D721Med (cell line): Measurements from ENCODE around the gene TXNDC11.
"Not testable (repeated sequence)": the region's sequence is repeated elsewhere in the genome, so short reads cannot be mapped to it uniquely, and the experiment has no call there.

Experiments used
- DNase-seq: peaks from one replicate; pipeline ENCODE4 v3.0.0; 2011; ENCODE audit warnings: low spot score; ENCODE audit not compliant: insufficient read length
- FAIRE-seq: peaks from 2 replicates; lab custom pipeline; 2011; peaks lifted over from hg19 to GRCh38; lab: Jason Lieb, UNC
- CTCF ChIP-seq: IDR thresholded peaks from 2 replicates; pipeline ENCODE4 v1.5.1; 2012; ENCODE audit warnings: mild to moderate bottlenecking, control low read depth; ENCODE audit not compliant: insufficient read depth; ENCODE audit errors: missing control alignments

The TXNDC11 gene

DNA sequence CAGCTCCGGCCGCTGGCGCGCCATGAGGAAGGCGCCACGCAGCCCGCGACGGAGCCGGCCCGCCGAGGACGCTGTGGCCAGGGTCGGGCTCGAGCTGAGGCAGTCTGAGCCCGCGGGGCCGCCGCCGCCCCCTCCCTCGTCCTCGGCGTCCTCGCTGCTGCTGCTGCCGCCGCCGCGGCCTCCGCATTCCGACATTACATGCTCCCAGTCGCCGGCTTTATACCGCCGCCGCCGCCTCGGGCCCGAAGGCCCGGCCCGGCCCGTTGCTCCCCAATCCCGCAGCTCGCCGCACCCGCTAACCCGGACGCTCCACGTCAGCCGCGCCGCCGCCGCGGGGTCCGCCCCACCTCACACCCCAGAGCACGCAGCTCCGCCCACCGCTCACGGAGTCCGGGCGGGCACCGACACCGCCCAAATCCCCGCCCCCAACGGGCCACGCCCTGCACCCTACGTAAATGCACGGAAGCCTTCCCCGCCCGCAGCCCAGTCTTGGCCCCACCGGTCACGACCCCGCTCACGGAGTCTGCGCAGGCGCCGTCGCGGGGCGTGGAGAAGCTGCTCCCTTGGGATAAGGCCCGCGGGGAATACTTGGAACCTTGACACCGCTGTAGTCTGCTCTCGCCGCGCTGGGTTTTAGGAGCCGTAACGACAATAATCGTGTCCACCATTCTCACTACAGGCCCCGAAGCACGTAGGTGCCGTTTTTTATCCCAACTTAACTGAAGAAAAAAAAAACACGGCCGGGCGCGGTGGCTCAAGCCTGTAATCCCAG is at the start of gene TXNDC11:
TSS of gene TXNDC11 (minus strand) at position 322 of the 772 bp plus-strand sequence. CDS start at position 195, 127 bp downstream.
- DNase-seq (peak; percentile 68), FAIRE-seq (no peak)
- TF ChIP-seq CTCF, result no peak

GRCh38 chr16:11791144-11791828 is 48.6 kb upstream of the TXNDC11 start:
- DNase-seq (no peak), FAIRE-seq (no peak)
- TF ChIP-seq CTCF, result no peak

GRCh38 chr16:11788914-11789313 is 46.3 kb upstream of the TXNDC11 start:
- DNase-seq (no peak), FAIRE-seq (no peak)
- no peak for TF ChIP-seq CTCF

GRCh38 chr16:11784980-11785599 is 42.4 kb upstream of the TXNDC11 start:
- not testable (repeated sequence) for FAIRE-seq, DNase-seq

GRCh38 chr16:11784381-11784780 is 41.7 kb upstream of the TXNDC11 start:
- not testable (repeated sequence) for FAIRE-seq, DNase-seq

GRCh38 chr16:11784038-11784369 is 41.3 kb upstream of the TXNDC11 start:
- FAIRE-seq, result no peak
- no peak for TF ChIP-seq CTCF

DNA sequence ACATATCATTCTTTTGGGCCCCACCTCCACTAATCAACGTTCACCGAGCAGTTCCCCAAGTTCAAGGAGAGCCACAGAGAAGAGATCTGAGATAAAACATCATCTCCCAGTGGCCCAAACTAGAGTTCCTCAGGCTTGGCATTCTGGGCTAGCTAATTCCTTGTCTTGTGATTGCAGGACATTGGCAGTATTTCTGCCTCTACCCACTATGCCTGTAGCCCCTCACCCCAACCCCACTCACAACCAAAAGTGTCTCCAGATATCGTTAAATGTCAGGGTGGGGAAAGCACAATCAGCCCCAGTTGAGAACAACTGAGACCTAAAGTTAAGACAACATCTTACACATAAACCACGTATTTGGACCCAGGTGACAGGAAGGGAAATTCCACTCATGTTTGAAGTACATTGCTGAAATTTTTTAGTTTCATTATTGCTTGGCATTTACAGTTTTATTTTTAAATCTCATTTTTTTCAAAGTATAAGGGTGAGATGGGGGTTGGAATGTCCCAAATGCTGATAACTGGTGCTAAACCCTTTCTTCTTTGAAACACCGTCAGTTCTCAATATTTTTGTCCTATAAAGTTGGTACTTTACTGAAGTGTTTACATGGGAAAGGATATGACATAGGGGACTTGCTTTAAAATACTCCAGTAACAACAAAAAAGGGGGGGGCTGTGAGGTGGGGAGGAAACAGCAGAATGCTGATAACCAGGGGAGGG is 40.8 kb upstream of the TXNDC11 start:
- no peak for FAIRE-seq

More at GRCh38 chr16:11784038-11784369, 41.3 kb upstream of the TXNDC11 start:
- DNase-seq, result no peak

More for the DNA sequence above, 40.8 kb upstream of the TXNDC11 start:
- no peak for DNase-seq
- TF ChIP-seq CTCF, result no peak
